GDM1 (cell line): ENCODE data around the gene MS4A15.
"Not testable (repeated sequence)": the region's sequence is repeated elsewhere in the genome, so short reads cannot be mapped to it uniquely, and the experiment has no call there.

Source experiments
- DNase-seq: peaks from one replicate; lab custom pipeline; 2025; lab: John Stamatoyannopoulos, UW

MS4A15 gene

GRCh38 chr11:60756307-60757032 lies at the start of gene MS4A15:
TSS of gene MS4A15 (plus strand) at chr11:60756867. CDS start at chr11:60763734, 6,867 bp downstream.
- DNase-seq = no peak

- DNase-seq = no peak
Observed at GRCh38 chr11:60706931-60707330, 49.7 kb upstream of the MS4A15 start.

- no peak for DNase-seq
Observed at GRCh38 chr11:60710482-60710881, 46.2 kb upstream of the MS4A15 start.

- DNase-seq = no peak
Observed at GRCh38 chr11:60711276-60711675, 45.4 kb upstream of the MS4A15 start.

- not testable (repeated sequence) for DNase-seq
Observed at GRCh38 chr11:60713423-60713822, 43.2 kb upstream of the MS4A15 start.

GRCh38 chr11:60717956-60718355 lies 38.7 kb upstream of the MS4A15 start:
- DNase-seq = no peak

- DNase-seq = no peak
Observed at GRCh38 chr11:60718524-60719316, 37.9 kb upstream of the MS4A15 start.

GRCh38 chr11:60719391-60719790 lies 37.3 kb upstream of the MS4A15 start:
- no peak for DNase-seq

- no peak for DNase-seq
Observed at GRCh38 chr11:60720460-60720859, 36.2 kb upstream of the MS4A15 start.

GRCh38 chr11:60724420-60724819 lies 32.2 kb upstream of the MS4A15 start, which contains the start of gene MS4A18:
TSS of gene MS4A18 (plus strand) at chr11:60724720.
- no peak for DNase-seq

GRCh38 chr11:60725592-60725991 lies 31.1 kb upstream of the MS4A15 start:
- no peak for DNase-seq

- DNase-seq = no peak
Observed at GRCh38 chr11:60731586-60731985, 25.1 kb upstream of the MS4A15 start.

- no peak for DNase-seq
Observed at GRCh38 chr11:60734279-60734678, 22.4 kb upstream of the MS4A15 start.

- no peak for DNase-seq
Observed at GRCh38 chr11:60739114-60739513, 17.6 kb upstream of the MS4A15 start.

GRCh38 chr11:60740573-60740972 lies 16.1 kb upstream of the MS4A15 start:
- DNase-seq = no peak

GRCh38 chr11:60741421-60741820 lies 15.2 kb upstream of the MS4A15 start:
- no peak for DNase-seq

- DNase-seq = no peak
Observed at GRCh38 chr11:60743058-60743457, 13.6 kb upstream of the MS4A15 start.

GRCh38 chr11:60744114-60744513 lies 12.6 kb upstream of the MS4A15 start:
- DNase-seq = no peak

GRCh38 chr11:60747359-60747873 lies 9.3 kb upstream of the MS4A15 start:
- DNase-seq = no peak

GRCh38 chr11:60748225-60748624 lies 8.4 kb upstream of the MS4A15 start:
- DNase-seq = no peak

GRCh38 chr11:60748821-60749220 lies 7.8 kb upstream of the MS4A15 start:
- no peak for DNase-seq

GRCh38 chr11:60750911-60751310 lies 5.8 kb upstream of the MS4A15 start:
- no peak for DNase-seq

GRCh38 chr11:60753309-60753708 lies 3.4 kb upstream of the MS4A15 start:
- DNase-seq = no peak
